ENCODE data around the gene PGA3.
"Not testable (repeated sequence)": the region's sequence is repeated elsewhere in the genome, so short reads cannot be mapped to it uniquely, and the experiment has no call there.

Gene PGA3
- total RNA-seq = 0 reads per million in 2 donors

DNA sequence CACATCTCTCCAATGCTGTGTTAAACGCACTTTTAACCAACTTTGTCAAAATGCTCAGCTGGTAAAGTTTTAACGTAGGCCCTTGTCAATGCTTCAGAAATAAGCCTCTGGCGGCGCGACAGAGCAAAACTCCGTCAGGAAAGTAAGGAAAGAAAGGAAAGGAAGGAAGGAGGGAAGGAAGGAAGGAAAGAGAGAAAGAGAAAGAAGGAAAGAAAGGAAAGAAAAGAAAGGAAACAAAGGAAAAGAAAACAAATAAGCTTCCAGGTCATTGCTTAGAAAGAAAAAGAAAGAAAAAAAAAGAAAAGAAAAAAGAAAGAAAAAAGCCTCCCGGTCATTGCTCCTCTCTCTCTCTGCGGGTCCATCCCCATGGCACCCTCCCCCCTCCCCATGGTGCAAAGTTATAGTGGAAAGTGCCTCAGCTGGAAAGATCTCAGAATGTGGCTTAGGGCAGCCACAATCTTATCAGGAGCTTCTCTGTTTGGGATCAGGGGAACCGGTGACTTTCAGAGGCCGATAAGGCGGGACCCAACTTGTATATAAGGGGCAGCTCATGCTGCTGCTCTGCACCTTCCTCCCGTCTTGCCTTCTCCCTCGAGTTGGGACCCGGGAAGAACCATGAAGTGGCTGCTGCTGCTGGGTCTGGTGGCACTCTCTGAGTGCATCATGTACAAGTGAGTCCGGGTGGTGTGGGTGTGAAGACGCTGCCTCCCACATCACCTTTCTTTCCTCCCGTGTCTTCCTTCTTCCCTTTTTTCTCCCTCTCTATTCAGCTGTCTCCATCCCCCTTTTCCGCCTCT, at the start of gene PGA3:
TSS of gene PGA3 (plus strand) at position 566 of the 797 bp plus-strand sequence. CDS start at position 616, 50 bp downstream.
- not testable (repeated sequence) for DNase-seq

DNA sequence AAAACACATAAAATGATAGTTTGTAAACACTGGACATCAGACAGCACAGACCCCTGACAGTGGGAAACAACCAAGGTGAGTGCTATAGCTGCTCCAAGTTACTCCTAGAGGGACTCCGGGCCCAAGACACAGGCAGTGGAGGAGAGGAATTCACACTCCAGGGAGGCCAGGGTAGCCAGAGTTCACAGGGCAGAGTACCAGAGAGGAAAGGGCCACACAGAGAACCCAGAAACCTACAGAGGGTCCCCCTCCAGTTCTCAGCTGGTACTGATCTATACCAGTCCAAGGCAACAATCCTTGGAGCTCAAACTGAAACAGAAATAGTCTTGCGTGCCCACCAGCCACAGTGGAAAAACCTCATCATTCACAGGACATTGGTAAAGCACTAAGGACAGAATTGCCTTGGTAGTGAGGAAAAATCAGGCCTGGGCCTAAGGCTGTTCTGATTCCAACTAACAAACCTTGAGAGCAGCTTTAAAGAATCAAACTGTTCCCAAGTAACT, 49.7 kb upstream of the PGA3 start:
- DNase-seq = no peak

DNA sequence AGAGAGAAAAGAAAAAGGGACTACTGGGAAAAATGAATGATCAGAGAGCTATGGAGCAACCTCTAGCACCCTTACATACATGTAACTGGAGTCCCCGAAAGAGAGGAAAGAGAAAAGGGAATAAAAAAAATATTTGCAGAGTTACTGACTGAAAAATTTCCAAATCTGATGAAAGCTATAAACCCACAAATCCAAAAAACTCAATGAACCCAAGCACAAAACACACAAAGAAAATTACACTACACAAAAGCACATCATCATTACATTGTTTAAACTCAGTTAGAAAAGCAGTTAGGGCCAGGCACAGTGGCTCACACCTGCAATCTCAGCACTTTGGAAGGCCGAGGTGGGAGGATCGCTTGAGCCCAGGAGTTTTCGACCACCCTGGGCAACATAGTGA, 48.8 kb upstream of the PGA3 start:
- DNase-seq = no peak

DNA sequence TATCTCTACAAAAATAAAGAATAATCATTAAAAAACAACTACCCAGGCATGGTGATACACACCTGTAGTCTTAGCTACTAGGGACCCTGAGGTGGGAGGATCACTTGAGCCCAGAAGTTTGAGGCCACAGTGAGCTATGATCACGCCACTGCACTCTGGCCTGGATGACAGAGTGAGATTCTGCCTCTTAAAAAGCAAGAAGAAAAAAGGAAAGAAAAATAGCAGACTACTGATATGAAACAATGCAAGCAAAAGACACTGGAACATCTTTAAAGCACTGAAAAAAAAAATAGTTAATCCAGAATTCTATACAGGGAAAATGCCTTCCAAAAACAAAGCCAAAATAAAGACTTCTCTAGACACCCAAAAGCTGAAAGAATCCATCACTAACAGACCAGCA, 48.0 kb upstream of the PGA3 start:
- DNase-seq = no peak

DNA sequence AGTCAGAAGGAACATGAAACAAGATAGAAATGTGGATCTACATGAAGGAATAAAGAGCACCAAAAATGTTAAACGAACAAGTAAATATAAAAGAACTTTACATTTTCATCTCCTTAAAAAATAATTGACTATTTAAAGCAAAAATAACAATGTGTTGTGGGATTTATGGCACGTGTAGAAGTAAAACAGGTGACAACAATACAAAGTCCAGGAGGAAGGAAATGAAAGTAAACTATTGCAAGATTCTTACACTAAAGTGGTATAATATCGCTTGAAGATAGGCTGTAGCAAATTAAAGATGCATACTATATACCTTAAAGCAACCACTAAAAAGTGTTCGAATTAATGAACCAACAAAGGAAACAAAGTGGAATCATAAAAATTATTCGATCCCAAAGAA, 47.6 kb upstream of the PGA3 start:
- DNase-seq = no peak

DNA sequence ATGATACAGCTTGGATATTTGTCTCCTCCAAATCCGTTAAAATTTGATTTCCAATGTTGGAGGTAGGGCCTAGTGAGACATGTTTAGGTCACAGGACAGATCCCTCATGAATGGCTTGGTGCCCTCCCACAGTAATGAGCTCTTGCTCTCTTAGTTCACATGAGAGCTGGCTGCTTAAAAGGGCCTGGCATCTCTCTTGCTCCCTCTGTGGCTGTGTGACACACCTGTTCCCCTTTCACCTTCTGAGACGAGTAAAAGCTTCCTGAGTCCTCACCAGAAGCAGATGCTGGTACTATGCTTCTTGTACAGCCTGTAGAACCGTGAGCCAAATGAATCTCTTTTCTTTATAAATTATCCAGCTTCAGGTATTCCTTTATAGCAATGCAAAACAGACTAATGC, 45.6 kb upstream of the PGA3 start:
- no peak for DNase-seq

DNA sequence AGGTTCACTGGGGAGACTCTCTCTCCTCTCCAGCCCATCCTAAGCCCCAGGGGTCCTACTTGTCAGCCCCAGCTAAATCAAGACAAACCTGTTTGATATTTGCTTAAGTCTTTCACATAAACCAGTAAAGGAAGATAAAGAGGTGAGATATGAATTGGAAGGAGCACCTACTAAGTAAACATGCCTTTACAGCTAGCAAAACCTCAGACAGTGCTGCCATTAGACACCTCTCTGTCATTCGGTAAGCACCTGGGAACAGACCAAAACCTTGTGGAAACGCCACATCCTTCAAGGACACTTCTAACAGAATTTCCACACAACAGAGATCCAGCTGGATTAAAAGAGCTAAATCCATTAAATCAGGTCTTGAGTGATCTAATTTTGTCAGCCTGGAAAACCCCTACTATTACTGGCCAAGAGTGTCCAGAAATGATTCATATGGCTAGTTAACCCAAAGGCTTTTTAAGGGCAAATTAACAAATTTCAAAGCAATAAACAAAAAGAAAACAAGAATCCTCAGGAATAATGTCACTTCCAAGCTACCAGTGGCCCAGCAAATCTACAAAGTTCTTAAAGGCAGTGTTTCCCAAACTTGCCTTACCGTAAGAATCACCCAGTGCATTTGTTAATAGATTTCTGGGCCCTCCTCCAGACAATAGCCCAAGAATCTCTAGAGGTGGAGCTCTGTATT, 44.5 kb upstream of the PGA3 start:
- DNase-seq = no peak

DNA sequence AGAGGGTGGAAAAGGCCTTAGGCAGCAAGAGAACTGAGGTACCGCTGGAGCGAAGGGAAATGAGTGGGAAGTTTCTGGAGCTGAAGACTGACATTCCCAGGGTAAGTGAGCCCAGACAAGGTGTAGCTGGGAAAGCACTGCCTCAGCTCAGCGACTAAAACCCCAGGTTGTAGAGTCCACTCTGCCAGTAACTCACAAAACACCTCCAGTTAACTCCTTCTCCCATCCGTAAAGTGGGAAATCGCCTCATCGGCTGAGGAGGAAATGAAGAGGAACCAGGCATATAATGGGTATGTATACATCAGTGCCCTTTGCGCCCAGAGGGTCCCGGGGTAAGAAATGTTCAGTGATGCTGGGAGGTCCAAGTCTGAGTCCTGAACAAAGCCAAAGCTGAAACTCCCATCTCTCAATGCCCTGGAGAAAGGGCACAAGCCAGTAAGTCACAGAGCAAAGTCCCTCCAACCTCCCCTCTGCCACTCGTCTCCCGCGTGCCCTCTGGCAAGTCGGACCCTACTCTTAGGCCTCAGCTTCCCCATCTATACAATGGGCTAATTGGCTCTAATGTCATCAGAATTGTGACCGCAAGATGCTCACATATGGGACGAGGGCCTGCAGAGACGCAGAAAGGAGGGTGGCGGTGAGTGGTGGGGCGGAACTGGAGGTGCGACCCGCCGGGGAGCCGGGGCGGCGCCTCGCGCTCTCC, 42.7 kb upstream of the PGA3 start:
- DNase-seq = no peak

DNA sequence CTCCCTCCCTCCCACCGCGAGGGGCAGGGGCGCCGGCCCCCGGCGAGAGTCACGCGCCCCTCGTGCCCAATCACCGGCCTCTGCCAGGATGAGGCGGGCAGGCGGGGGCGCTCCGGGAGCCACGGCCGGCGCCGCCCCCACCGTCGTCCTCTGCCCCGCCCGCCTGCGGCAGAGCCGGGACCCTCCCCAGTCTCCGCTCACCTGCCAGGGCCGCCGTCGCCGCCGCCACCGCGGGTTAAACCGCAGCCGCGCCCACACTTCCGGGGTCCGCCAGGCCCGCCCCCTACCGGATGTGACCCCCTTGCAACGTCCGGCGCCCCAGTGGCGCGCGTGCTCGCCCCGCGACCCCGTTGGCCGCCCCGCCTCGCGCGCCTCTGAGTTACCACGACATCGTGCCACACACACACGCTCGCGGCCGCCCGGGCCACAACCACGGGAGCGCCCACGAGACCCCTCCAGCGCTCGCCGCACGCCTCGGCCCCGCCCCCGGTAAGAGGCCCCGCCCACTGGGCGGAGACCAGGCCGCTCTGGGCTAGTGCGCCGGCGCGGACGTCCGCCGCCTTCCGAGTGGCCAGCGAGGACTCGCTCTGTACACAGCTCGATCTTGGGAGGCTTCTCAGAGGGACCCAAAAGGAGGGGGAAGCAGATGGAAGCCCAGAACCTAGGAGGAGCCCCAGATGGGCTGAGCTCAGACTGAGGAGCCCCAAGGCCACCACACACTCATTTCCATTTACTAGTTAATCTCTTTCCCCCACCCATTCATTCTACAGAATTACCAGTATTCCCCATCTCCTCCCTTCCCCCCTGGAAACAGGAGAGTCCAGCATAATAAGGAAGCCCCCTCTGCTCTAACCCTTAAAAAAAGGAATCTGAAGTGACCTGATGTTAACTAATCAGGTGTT, 41.9 kb upstream of the PGA3 start, which contains the start of gene VPS37C:
TSS of gene VPS37C (minus strand) at position 237 of the 902 bp plus-strand sequence. CDS start 22,597 bp downstream, outside the sequence.
- DNase-seq = peak; percentile 89

DNA sequence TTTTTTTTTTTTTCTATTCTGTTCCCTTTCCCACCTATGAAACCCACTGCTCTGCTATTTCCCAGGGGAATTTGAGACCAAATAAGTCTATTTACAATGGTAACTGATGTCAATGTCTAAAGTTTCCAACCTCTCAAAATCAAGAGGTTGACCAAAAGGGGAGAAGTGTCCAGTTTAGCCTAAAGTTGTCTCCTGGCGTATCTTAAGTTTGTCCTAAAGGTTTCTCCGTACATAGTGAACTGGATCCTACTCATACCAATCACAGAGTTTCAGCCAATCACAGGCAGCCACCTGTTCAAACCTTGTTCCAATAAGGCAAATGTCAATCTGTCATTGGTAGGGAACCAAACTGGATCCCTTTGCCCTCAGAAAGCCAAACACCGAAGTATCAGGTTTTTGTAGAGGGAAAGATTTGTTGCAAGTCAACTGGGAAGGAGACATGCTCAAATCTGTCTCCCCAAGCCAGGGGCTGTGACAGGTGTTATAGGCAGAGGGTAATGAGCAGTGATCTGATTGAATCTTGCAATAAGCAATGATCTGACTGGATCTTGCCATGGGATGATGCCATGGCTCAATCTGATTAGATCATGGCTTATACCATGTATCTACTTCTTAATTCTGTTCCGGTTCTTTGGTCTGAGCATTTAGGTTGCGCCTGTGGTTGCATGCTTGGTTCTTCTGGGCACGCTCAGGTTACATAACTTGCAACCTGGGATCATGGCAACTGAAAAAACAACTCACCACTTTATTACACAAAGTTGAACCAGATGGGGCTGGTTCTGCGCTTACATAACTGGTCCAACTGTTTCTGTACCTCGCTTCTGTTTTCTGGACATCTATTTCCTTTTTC, 41.0 kb upstream of the PGA3 start:
- DNase-seq = no peak

DNA sequence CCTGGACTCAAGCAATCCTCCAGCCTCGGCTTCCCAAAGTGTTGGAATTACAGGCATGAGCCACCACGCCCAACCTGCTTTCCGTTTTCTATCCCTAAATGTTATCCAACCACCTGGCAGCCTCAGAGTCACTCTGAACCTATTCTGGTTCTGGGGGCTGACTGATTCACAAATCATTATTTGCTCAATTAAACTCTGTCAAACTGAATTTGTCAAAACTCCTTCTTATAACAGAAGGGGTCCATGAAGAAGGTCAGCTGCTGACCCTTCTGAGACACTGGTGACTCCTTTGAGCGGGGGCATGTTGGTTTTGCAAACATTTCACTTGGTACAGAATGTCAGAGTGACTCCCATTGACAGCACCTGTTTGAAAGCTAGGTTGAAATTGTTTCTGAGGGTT, 40.3 kb upstream of the PGA3 start:
- no peak for DNase-seq

DNA sequence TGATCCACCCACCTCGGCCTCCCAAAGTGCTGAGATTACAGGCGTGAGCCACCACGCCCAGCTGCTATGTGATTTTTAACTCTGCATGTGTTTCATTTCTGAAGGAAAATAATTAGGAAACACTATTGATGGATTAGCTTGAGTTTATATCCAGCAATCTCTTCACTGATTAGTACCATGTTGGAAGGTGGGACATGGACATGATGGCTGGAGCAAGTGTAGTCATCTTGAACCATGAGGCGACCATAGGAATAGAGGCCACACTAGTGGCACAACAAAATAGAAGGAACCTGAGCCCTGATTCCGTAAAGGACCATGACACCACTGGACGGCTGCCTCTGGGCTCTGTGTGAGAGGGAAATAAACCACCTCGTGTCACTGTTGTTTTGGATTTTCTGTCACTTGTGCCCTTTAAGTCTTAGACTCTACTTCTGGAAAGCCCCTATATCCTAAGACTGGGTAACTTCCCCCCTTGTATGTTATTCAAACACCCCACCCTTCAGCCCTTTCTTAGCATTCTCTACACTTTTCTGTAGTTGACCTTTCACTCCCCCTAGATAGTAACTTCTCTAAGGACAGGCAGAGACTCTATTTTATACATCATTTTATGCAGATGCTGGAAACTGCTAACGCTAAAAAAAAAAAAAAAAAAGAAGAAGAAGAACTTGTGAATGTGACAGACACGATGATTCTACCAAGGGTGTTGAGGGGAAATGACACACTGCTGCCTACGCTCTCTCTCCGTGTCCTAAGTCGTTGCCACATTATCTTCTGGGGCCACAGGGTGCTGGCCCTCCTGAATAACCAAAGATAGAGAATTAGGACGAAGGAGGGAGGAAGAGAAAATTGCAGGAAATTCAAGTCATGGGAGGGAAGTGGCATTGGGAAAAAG, 39.4 kb upstream of the PGA3 start:
- DNase-seq = no peak

DNA sequence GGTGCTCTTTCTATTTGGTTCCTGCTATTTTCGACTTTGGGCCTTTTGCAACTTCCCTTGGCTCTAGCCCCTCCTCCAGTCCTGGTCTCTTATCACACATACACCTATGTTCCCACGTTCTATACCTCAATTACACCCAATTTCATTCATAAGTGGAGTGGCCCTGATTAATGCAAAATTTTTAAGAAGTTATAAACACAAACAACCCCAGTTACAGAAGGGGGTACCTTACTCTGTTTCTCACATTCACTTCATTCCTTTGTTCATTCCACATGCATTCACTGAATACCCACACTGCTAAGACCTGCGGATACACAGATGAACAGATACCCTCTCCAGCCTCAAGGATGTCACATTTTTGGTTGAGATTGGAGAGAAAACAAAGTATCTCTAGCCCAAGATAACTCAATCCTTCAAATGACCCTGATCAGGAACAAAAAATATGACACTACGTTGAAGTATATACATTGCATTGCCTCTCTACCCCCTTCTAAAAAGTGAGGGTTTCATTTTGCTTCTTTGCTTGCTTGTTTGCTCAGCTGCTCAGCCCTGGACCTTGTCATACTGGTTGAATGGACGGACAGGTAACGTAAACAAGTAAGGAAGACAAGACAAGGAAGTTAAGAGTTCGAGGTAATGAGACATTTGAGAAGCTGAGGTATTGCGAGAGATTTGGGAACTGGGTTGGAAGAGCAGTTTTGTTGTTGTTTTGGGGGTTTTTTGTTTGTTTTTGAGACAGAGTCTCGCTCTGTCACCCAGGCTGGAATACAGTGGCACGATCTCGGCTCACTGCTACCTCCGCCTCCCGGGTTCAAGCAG, 38.5 kb upstream of the PGA3 start:
- DNase-seq = no peak

DNA sequence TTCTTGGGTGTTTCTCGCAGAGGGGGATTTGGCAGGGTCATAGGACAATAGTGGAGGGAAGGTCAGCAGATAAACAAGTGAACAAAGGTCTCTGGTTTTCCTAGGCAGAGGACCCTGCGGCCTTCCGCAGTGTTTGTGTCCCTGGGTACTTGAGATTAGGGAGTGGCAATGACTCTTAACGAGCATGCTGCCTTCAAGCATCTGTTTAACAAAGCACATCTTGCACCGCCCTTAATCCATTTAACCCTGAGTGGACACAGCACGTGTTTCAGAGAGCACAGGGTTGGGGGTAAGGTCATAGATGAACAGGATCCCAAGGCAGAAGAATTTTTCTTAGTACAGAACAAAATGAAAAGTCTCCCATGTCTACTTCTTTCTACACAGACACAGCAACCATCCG, 37.5 kb upstream of the PGA3 start:
- not testable (repeated sequence) for DNase-seq

DNA sequence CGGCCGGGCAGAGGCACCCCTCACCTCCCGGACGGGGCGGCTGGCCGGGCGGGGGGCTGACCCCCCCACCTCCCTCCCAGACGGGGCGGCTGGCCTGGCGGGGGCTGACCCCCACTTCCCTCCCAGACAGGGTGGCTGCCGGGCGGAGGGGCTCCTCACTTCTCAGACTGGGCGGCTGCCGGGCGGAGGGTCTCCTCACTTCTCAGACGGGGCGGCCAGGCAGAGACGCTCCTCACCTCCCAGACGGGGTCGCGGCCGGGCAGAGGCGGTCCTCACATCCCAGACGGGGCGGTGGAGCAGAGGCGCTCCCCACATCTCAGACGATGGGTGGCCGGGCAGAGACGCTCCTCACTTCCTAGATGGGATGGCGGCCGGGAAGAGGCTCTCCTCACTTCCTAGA, 37.0 kb upstream of the PGA3 start:
- not testable (repeated sequence) for DNase-seq

DNA sequence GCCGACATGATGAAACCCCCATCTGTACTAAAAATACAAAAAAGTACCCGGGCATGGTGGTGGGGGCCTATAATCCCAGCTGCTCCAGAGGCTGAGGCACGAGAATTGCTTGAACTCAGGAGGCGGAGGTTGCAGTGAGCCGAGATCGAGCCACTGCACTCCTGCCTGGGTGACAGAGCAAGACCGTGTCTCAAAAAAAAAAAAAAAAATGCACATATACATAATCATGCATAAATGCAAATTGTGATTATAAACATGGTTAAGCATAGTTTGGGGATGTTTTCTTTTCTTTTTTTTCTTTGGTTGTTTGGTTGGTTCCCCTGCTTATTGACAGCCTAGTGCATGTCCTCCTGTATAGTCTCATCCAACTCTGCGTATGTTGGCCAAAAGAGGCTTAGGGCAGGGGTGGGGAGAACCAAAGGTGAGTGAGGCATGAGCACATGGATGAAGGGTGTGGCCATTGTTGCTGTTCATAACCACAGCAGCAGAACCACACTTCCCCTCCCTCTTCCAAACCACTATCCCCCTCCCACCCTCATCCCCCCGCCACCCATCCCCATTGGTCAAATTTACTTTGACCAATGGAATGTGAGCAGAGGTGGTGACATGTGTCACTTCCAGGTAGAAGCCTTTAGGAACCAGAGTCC, 35.1 kb upstream of the PGA3 start:
- DNase-seq = no peak

DNA sequence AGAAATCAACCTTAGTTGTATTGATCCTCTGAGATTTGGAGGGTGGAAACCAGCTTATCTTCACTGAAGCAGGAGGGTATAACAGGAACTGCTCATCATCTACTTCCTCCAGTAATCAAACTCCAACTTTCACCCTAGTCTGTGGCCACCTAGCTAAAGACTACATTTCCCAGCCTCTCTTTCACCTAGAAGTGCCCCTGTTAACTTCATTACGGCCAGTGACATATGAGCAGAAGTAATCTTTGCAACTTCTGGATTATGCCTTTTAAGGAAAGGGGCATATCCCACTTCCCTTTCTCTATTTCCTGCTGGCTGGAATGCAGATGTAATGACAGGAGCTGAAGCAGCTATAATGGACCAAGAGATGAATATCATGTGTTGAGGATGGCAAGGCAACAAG, 34.5 kb upstream of the PGA3 start:
- no peak for DNase-seq

DNA sequence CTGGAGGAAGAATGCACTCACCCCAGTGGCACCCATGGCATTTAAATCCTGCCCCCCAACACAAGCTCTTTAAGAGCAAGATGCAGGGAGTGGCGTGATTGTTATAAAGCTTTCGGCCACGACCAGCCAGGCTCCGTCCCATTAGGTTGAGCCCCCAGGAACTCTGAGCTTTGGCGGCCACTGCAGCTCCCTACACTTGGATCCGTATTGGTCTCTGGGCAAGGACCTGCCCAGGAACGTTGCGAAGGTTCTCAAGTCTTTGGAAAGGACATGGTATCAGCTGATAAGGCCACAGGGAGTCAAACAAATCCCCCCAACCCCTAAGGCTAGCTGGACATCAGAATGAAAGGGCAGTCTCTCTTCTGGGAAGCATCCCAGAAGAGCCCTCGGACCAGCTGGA, 32.7 kb upstream of the PGA3 start:
- no peak for DNase-seq

DNA sequence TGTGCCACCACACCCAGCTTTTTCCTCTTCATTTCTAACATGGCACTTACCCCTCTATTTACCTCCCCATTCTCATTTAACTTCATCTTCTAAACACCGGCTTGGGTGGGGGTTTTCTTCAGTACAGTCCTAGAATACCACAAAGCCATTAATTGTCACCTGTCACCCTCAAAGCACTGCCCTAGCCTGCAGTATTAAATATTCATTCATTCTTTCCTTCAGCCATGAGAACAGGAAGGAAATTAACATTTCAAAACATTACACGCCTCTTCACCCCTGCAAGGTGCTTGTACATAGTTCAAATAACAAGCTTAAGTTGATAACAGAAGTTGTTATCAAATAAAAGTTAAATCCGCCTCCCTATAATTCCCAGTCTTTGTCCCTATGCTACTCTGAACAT, 31.4 kb upstream of the PGA3 start:
- no peak for DNase-seq

Measured in T-helper 9 cell (primary cell).